GM18951 (cell line): ENCODE measurements around the gene ISG15.

Source experiments
- POLR2A ChIP-seq: IDR thresholded peaks from 4 replicates; pipeline ENCODE4 v1.6.1; 2011; ENCODE audit warnings: mild to moderate bottlenecking; ENCODE audit not compliant: insufficient read length, insufficient read depth; ENCODE audit errors: extremely low read depth
- in situ Hi-C: fragments of 300-500 bp; cut with MboI; formaldehyde crosslinking; loops from one replicate; pipeline ENCODE4 v1.12.0; 2022; ENCODE audit warnings: low sequenced_read_pairs, mixed read lengths, inconsistent platforms; ENCODE audit not compliant: unreplicated experiment

ISG15 gene

GRCh38 chr1:995665-996633 is 17.3 kb upstream of the ISG15 start:
- no peak for TF ChIP-seq POLR2A
- in situ Hi-C loops, result no loop called here

DNA sequence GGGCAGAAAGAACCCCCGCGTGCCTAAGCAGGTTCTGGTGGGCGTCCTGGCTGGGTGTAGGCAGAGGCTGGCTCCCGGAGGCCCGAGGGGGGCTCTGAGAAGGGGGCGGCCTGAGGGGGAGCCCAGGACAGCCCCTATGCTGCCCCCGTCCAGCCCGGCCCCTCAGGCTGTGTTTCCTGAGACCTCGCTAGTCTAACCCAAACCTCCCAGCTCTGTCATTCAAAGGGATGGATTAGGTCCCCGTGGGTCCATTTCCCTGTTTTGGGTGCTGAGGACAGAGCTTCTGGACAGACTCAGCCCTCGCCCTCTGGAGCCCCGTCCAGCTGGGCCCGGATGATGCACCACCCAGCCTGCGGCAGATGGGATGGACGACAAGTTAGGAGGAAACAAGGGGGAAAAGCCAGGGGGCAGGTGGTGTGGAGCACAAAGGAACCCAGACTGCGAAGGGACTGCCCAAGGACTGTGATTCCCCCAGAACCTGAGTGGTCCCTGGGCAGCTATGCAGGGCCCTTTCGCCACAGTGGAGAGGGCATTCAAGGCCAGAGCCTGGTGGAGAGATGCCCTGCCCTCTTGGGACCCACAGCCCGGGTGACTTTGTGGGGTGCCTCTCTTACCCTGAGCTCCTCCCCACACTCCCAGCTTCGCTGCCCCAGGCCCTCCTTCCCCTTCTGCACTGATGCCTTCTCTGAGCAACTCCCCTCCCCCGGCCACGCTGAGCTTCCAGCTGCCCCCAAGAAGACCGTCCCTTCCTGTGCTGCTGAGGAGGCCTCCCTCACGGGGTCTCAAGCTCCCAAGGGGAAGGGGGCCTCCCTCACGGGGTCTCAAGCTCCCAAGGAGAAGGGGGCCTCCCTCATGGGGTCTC is 16.2 kb upstream of the ISG15 start:
- in situ Hi-C loops, result no loop called here
- no peak for TF ChIP-seq POLR2A

GRCh38 chr1:997713-997992 is 15.6 kb upstream of the ISG15 start:
- in situ Hi-C loops, result no loop called here

GRCh38 chr1:997993-998744 is 15.1 kb upstream of the ISG15 start:
- in situ Hi-C loops, result no loop called here
- TF ChIP-seq POLR2A, result no peak

More at GRCh38 chr1:997713-997992, 15.6 kb upstream of the ISG15 start:
- TF ChIP-seq POLR2A, result no peak

GRCh38 chr1:998745-998994 is 14.6 kb upstream of the ISG15 start:
- in situ Hi-C loops, result no loop called here
- TF ChIP-seq POLR2A, result no peak

GRCh38 chr1:998995-999724 is 14.1 kb upstream of the ISG15 start:
- in situ Hi-C loops, result no loop called here

DNA sequence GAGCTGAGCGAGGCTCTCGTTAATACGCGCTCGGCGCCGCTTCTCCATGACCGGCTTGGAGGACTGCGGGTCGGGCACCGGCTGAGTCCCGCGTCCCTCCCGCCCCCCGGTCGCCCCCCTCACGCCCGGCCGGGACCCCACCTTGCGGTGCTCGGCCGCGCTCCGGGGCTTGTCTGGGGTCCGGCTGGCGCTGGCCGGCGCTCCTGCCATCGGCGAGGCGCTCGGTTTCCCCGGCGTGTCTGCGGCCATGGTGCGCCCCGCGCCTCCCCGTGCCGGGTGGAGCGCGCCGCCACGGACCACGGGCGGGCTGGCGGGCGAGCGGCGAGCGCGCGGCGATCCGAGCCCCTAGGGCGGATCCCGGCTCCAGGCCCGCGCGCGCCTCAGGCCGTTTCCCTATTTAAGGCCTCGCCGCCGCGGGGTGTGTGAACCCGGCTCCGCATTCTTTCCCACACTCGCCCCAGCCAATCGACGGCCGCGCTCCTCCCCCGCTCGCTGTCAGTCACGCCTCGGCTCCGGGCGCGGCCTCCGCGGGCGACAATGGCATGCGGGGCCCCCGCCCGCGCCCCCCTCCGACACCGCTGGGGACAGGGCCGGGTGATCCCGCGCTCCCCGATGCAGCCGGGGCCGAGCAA is 13.5 kb upstream of the ISG15 start, which contains the start of gene HES4:
TSS of gene HES4 (minus strand) at position 373 of the 632 bp plus-strand sequence. CDS start at position 249, 124 bp downstream.
- peak; percentile 60 for TF ChIP-seq POLR2A
- in situ Hi-C loops, result no loop called here

More at GRCh38 chr1:998995-999724, 14.1 kb upstream of the ISG15 start:
- TF ChIP-seq POLR2A, result no peak

- in situ Hi-C loops, result no loop called here
- peak; percentile 38 for TF ChIP-seq POLR2A
Measured at GRCh38 chr1:1000357-1001056, 12.8 kb upstream of the ISG15 start.

DNA sequence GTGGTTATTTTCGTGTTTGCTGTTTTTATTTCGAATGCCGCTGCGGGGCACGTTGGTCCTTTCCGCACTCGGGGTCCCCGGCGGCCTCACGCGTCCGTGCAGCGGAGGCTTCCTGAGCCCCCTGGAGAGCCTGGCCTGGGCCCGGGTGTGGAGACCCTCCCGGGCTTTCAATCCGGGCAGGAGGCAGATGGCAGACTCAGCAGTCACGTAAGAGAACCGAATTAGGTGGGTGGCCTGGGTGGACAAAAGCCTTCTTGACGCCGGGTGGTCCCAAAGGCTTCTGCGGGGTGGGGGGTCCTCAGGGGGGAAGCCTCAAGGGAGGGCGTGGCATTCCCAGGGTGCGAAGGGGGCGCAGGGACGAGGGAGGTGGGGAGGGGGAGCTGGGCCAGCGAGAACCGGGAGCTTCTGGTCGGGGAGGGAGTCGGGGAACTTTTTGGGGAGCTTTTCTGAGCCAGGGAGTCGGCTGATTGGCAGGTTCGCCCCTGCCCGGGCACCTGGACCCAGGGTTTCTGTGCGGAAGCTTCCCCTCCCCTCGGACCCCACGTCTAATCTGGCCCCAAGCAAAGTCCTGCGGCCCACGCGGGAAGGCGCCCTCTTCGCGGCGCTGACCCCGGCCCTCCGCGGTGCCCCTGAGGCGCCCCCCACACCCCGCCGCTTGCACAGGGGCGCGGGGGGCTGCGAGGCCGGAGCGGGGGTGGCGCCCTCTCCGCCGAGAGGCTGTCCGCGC is 12.1 kb upstream of the ISG15 start:
- no peak for TF ChIP-seq POLR2A
- in situ Hi-C loops, result no loop called here

DNA sequence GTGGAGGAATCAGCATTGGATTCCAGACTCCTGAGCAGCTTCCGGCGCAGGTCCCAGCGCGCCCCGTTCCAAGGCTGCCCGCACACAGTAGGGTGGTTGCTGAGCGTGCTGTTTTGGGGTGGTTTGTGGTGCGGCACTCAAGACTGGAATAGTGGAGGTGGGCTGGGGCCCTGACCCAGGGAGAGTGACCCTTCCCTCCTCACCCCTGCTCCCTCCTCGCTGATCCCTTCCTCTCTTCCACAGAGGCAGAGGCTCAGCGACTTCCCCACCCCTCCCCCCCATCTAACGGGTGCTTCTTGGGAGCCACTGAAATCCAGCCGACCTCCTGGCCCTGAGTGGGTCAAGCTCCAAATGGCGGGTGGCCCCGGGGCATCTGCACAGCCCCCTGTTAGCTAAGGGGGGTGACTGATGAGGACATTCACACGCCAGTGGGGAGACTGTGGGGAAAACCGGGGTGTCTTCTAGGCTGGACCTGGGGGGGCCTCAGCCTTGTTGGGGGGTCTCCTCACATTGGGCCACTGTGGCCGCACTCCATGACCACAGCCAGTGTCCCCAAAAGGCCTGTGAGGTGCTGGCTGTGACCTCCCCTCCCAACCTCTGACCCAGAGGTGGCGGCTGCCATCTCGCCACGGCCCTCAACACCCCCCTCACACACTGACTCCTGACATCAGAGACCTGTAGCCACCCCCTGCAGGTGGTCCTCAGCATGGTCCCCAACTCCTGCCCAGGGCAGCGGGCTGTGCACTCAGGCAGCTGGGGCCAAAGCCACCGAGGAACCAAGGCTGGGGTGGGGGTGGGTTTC is 9.5 kb upstream of the ISG15 start:
- TF ChIP-seq POLR2A, result no peak
- in situ Hi-C loops, result no loop called here
